K562 (cell line): ENCODE measurements around the gene WDFY2. TPM values are rescaled to one million over a fixed set of nuclear protein-coding genes. Genes with fewer than 3 reads are reported as not detected.

ENCODE experiments used
- ATAC-seq: fragments of 200-7000 bp; cut with Tn5 transposase; 3 replicates; pipeline ENCODE4 v1.9.1; 2020; ENCODE audit warnings: moderate library complexity
- BruUV-seq: library from RNA; stranded (reverse); fragments of 400-500 nt; replicated peaks from 2 replicates; lab custom pipeline; 2021; lab: Mats Ljungman, UMichigan
- CTCF ChIA-PET: fragments of 300-600 bp; formaldehyde crosslinking; extraction: SDS; loops from one replicate; lab custom pipeline; 2021; ENCODE audit warnings: low intra/inter-chr PET ratio; lab: Yijun Ruan, JAX
- POLR2A ChIA-PET: fragments of 300-600, 350-650 bp; sonication (Branson Sonifier 250); formaldehyde crosslinking; extraction: SDS; loops from one replicate; lab custom pipeline; 2021; ENCODE audit warnings: antibody characterized with exemption, inconsistent platforms; lab: Yijun Ruan, JAX
- DNase-seq, 4 experiments: peaks; one replicate each; pipeline versions ENCODE4 v3.0.0 to v3.0.0-alpha.2; 2011 to 2018; ENCODE audit warnings: low spot score in 3 of 4, mixed read lengths in 3 of 4; ENCODE audit errors: extremely low read depth in 1 of 4
- FAIRE-seq: peaks from 2 replicates; lab custom pipeline; 2011; peaks lifted over from hg19 to GRCh38; lab: Jason Lieb, UNC
- H2AFZ ChIP-seq: 2 replicates; pipeline ENCODE4 v1.6.0; 2011; ENCODE audit warnings: low read depth, low read length, control low read depth, inconsistent platforms
- H3K27ac ChIP-seq: fragments of 200-600 bp; 3 replicates; pipeline ENCODE4 v1.8.0; 2011; ENCODE audit warnings: low read depth, mild to moderate bottlenecking, control low read depth, inconsistent platforms, low read length, moderate library complexity, mixed read lengths; ENCODE audit errors: extremely low read depth
- H3K27me3 ChIP-seq, 2 experiments: fragments of 300-600 bp in 1 of 2; 2 replicates in 1 of 2; 3 replicates in 1 of 2; pipeline versions ENCODE4 v1.6.0 to v1.8.0; 2011; ENCODE audit warnings: inconsistent platforms in 2 of 2, low read length in 2 of 2, mild to moderate bottlenecking in 1 of 2, mixed read lengths in 1 of 2, moderate library complexity in 1 of 2; ENCODE audit not compliant: control insufficient read depth in 2 of 2, insufficient read depth in 2 of 2
- H3K36me3 ChIP-seq: fragments of 300-600 bp; 3 replicates; pipeline ENCODE4 v1.8.0; 2011; ENCODE audit warnings: mild to moderate bottlenecking, low read length, inconsistent platforms; ENCODE audit not compliant: control insufficient read depth, insufficient read depth
- H3K4me1 ChIP-seq, 2 experiments: fragments of 200-600 bp in 1 of 2; replicated peaks in 1 of 2; 2 replicates in 1 of 2; 3 replicates in 1 of 2; pipeline versions ENCODE4 v1.5.1 to v1.8.0; 2011; ENCODE audit warnings: inconsistent platforms in 2 of 2, low read length in 2 of 2, mild to moderate bottlenecking in 1 of 2, mixed read lengths in 1 of 2, moderate library complexity in 1 of 2; ENCODE audit not compliant: control insufficient read depth in 2 of 2, insufficient read depth in 2 of 2
- H3K4me2 ChIP-seq: 2 replicates; pipeline ENCODE4 v1.6.1; 2011; ENCODE audit warnings: low read length, control low read depth, inconsistent platforms, mixed read lengths; ENCODE audit not compliant: insufficient read depth
- H3K4me3 ChIP-seq: fragments of 200-600 bp; sonication (generic), shearing (Covaris generic); 2 replicates; pipeline ENCODE4 v1.5.1; 2016; ENCODE audit warnings: control low read depth, inconsistent platforms
- H3K79me2 ChIP-seq: fragments of 200-600 bp; 3 replicates; pipeline ENCODE4 v1.8.0; 2011; ENCODE audit warnings: low read length, inconsistent platforms; ENCODE audit not compliant: control insufficient read depth, insufficient read depth
- H3K9ac ChIP-seq, 2 experiments: 2 replicates each; pipeline versions ENCODE4 v1.6.0 to v1.6.1; 2011; ENCODE audit warnings: low read depth in 2 of 2, low read length in 2 of 2, control low read depth in 1 of 2, inconsistent platforms in 1 of 2, mild to moderate bottlenecking in 1 of 2, mixed read lengths in 1 of 2; ENCODE audit not compliant: insufficient read depth in 1 of 2
- H3K9me1 ChIP-seq: one replicate; pipeline ENCODE4 v1.6.0; 2011; ENCODE audit warnings: inconsistent platforms, mild to moderate bottlenecking, low read length, moderate library complexity; ENCODE audit not compliant: control insufficient read depth, insufficient read depth
- H3K9me3 ChIP-seq: replicated peaks from 2 replicates; pipeline ENCODE4 v1.5.1; 2011; ENCODE audit warnings: low read depth, low read length, inconsistent platforms; ENCODE audit not compliant: control insufficient read depth, insufficient read depth
- H4K20me1 ChIP-seq: replicated peaks from 2 replicates; pipeline ENCODE4 v1.6.1; 2011; ENCODE audit warnings: low read length, inconsistent platforms, mixed read lengths; ENCODE audit not compliant: control insufficient read depth, insufficient read depth
- BCOR ChIP-seq: fragments of 450-650 bp; IDR thresholded peaks from 2 replicates; pipeline ENCODE4 v1.6.1; 2016
- GTF2B ChIP-seq: IDR thresholded peaks from 2 replicates; pipeline ENCODE4 v1.6.1; 2011; ENCODE audit not compliant: insufficient read length; ENCODE audit errors: extremely low read depth
- KLF16 ChIP-seq: IDR thresholded peaks from 2 replicates; pipeline ENCODE4 v1.6.1; 2016; ENCODE audit warnings: antibody characterized with exemption
- RUNX1 ChIP-seq: sonication (generic); IDR thresholded peaks from 2 replicates; pipeline ENCODE4 v1.6.1; 2016; ENCODE audit warnings: antibody characterized with exemption, low read depth
- TEAD4 ChIP-seq, 2 experiments: sonication (generic) in 1 of 2; formaldehyde crosslinking in 1 of 2; IDR thresholded peaks; 2 replicates each; pipeline versions ENCODE4 v1.6.1 to v1.8.0; 2012 to 2022; ENCODE audit warnings: borderline replicate concordance in 1 of 2, inconsistent platforms in 1 of 2, low read length in 1 of 2, mild to moderate bottlenecking in 1 of 2, missing genetic modification reagents in 1 of 2
- TOE1 ChIP-seq, 2 experiments: fragments of 450-650 bp in 1 of 2; sonication (generic) in 1 of 2; formaldehyde crosslinking in 1 of 2; IDR thresholded peaks; 2 replicates each; pipeline versions ENCODE4 v1.7.1 to v1.8.0; 2016 to 2022; ENCODE audit warnings: borderline replicate concordance in 2 of 2, mild to moderate bottlenecking in 2 of 2, antibody characterized with exemption in 1 of 2, inconsistent platforms in 1 of 2, low read depth in 1 of 2, missing genetic modification reagents in 1 of 2, moderate library complexity in 1 of 2
- WHSC1 ChIP-seq: IDR thresholded peaks from one replicate; pipeline ENCODE4 v1.6.1; 2012; ENCODE audit warnings: low read length, control low read depth, inconsistent platforms
- ZBTB17 ChIP-seq: fragments of 450-650 bp; formaldehyde crosslinking; IDR thresholded peaks from 2 replicates; pipeline ENCODE4 v1.4.0; 2020; ENCODE audit warnings: mild to moderate bottlenecking
- ZNF12 ChIP-seq: sonication (generic); formaldehyde crosslinking; IDR thresholded peaks from 2 replicates; pipeline ENCODE4 v1.4.0; 2020; ENCODE audit warnings: mild to moderate bottlenecking, missing genetic modification reagents
- ZNF76 ChIP-seq: fragments of 250-450 bp; sonication (Bioruptor Pico); IDR thresholded peaks from 2 replicates; pipeline ENCODE4 v1.4.0; 2020; ENCODE audit warnings: mild to moderate bottlenecking, moderate library complexity, borderline replicate concordance
- WGBS: fragments of 100-300 bp; shearing (Covaris generic); methylation state at CpG from one replicate; pipeline ENCODE4 v1.1.6; 2016; ENCODE audit warnings: low coverage, mixed read lengths; ENCODE audit not compliant: insufficient coverage; ENCODE audit errors: missing lambda C conversion rate; 5-methylcytosine and 5-hydroxymethylcytosine counted together
- in situ Hi-C: fragments of 300-500 bp; cut with MboI; formaldehyde crosslinking; loops from 4 replicates; pipeline ENCODE4 v1.15.0; 2018; ENCODE audit warnings: inconsistent platforms, mixed read lengths
- intact Hi-C: fragments of 100-400 bp; cut with micrococcal nuclease; formaldehyde crosslinking; loops from 2 replicates; pipeline ENCODE4 v1.14.2; 2022
- polyA plus RNA-seq, 8 experiments: library from polyadenylated mRNA; depleted of rRNA in 4 of 8; stranded (reverse) in 5 of 8; unstranded in 3 of 8; fragments of >200 nt; fragmentation: Nextera tagmentation in 2 of 8; fragmentation: Illumina TruSeq in 1 of 8; extraction: Ambion mirVana in 2 of 8; extraction: Trizol in 1 of 8; gene quantifications; 2 replicates each; pipeline versions ENCODE4 v1.2.1 to v1.2.3, GENCODE V29; 2011 to 2014; ENCODE audit warnings: inconsistent platforms in 1 of 8, missing spikeins in 1 of 8
- total RNA-seq, 7 experiments: library from RNA; depleted of rRNA in 6 of 7; stranded (reverse); fragments of >200 nt in 6 of 7; fragmentation: Illumina TruSeq in 2 of 7; extraction: Trizol in 2 of 7; gene quantifications; 2 replicates each; pipeline versions ENCODE4 v1.2.1 to v1.2.3, GENCODE V29; 2011 to 2021; ENCODE audit warnings: low replicate concordance in 1 of 7
- TF ChIP-seq, protein P1 (sequence below): fragments of 450-650 bp; IDR thresholded peaks from 2 replicates; pipeline ENCODE4 v1.7.0; 2016; ENCODE audit warnings: borderline replicate concordance
- TF ChIP-seq, protein P2 (sequence below): fragments of 250-450 bp; sonication (Bioruptor Pico); IDR thresholded peaks from 2 replicates; pipeline ENCODE4 v1.9.0; 2021; ENCODE audit warnings: mild to moderate bottlenecking, inconsistent platforms
- TF ChIP-seq, protein P3 (sequence below): fragments of 450-650 bp; formaldehyde crosslinking; IDR thresholded peaks from 2 replicates; pipeline ENCODE4 v1.4.0; 2022; ENCODE audit warnings: missing genetic modification characterization

Gene WDFY2
- total and polyA plus RNA-seq, 9 of the 15 experiments (the other 6 are each of a cell fraction or from before 2014, with no cell fraction given), result 0.66 to 6.4 (median 4.4) TPM

DNA sequence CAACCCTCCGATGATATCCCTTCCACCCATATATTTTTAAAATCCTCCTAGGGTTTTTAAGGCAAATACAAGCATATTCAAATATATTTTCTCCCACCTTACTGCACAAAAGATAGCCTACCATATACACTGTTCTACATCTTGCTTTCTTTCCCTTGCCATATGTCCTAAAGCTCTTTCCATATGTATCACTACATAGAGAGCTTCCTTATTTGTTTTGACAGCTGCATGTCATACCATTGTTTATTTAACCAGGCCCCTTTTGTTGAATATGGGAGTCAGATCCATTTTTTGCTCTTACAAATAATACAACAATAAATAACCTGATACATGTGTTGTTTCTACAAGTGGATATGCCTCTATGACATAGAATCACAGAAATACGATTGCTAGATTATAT is 32.8 kb upstream of the WDFY2 start:
- H2AFZ ChIP-seq, result no peak overlapping the region
- H3K79me2 ChIP-seq, result no peaks in the 10 kb centered on the region
- H3K27ac ChIP-seq, result no peak overlapping the region
- in situ Hi-C loops, result no loop called here
- intact Hi-C loops, result no loop called here
- no peak overlapping the region for H3K4me2 ChIP-seq
- FAIRE-seq (no peak), ATAC-seq (no peak), DNase-seq (no peak)
- H3K4me1 ChIP-seq, result peaks cover 0 to 6% of the 10 kb centered on the region in 2 experiments; a peak in 4 of 5 replicates
- BruUV-seq, result no TSS peak
- POLR2A ChIA-PET, result no interaction called here
- H3K27me3 ChIP-seq, result no peaks in the 10 kb centered on the region
- H3K36me3 ChIP-seq, result no peaks in the 10 kb centered on the region
- 52% methylated on average over 2 of the region's 2 CpGs for WGBS
- H3K9ac ChIP-seq, result no peak overlapping the region
- no peaks in the 10 kb centered on the region for H4K20me1 ChIP-seq
- TF ChIP-seq, protein P1, sequence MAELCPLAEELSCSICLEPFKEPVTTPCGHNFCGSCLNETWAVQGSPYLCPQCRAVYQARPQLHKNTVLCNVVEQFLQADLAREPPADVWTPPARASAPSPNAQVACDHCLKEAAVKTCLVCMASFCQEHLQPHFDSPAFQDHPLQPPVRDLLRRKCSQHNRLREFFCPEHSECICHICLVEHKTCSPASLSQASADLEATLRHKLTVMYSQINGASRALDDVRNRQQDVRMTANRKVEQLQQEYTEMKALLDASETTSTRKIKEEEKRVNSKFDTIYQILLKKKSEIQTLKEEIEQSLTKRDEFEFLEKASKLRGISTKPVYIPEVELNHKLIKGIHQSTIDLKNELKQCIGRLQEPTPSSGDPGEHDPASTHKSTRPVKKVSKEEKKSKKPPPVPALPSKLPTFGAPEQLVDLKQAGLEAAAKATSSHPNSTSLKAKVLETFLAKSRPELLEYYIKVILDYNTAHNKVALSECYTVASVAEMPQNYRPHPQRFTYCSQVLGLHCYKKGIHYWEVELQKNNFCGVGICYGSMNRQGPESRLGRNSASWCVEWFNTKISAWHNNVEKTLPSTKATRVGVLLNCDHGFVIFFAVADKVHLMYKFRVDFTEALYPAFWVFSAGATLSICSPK, result no peak
- TF ChIP-seq ZNF76 (CRISPR knock-in tag) (no peak), ZBTB17 (no peak), BCOR (no peak), ZNF12 (CRISPR knock-in tag) (no peak), RUNX1 (no peak), GTF2B (no peak), TOE1 (IDR thresholded peaks at IDR 0.05; ENCODE audit: borderline replicate concordance) (no peak), TOE1 (CRISPR knock-in tag; IDR thresholded peaks at IDR 0.05; ENCODE audit: borderline replicate concordance, low read depth) (no peak), WHSC1 (no peak), TEAD4 (IDR thresholded peaks at IDR 0.05; ENCODE audit: low read length) (no peak), TEAD4 (CRISPR knock-in tag; IDR thresholded peaks at IDR 0.05; ENCODE audit: borderline replicate concordance) (no peak), KLF16 (no peak)
- TF ChIP-seq, protein P2, sequence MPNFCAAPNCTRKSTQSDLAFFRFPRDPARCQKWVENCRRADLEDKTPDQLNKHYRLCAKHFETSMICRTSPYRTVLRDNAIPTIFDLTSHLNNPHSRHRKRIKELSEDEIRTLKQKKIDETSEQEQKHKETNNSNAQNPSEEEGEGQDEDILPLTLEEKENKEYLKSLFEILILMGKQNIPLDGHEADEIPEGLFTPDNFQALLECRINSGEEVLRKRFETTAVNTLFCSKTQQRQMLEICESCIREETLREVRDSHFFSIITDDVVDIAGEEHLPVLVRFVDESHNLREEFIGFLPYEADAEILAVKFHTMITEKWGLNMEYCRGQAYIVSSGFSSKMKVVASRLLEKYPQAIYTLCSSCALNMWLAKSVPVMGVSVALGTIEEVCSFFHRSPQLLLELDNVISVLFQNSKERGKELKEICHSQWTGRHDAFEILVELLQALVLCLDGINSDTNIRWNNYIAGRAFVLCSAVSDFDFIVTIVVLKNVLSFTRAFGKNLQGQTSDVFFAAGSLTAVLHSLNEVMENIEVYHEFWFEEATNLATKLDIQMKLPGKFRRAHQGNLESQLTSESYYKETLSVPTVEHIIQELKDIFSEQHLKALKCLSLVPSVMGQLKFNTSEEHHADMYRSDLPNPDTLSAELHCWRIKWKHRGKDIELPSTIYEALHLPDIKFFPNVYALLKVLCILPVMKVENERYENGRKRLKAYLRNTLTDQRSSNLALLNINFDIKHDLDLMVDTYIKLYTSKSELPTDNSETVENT (CRISPR knock-in tag), result no peak
- TF ChIP-seq, protein P3, sequence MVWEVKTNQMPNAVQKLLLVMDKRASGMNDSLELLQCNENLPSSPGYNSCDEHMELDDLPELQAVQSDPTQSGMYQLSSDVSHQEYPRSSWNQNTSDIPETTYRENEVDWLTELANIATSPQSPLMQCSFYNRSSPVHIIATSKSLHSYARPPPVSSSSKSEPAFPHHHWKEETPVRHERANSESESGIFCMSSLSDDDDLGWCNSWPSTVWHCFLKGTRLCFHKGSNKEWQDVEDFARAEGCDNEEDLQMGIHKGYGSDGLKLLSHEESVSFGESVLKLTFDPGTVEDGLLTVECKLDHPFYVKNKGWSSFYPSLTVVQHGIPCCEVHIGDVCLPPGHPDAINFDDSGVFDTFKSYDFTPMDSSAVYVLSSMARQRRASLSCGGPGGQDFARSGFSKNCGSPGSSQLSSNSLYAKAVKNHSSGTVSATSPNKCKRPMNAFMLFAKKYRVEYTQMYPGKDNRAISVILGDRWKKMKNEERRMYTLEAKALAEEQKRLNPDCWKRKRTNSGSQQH (CRISPR knock-in tag), result no peak
- H3K4me3 ChIP-seq, result no peak overlapping the region
- CTCF ChIA-PET, result interaction anchor here (0.6 kb wide), 1 partner anchor 97 kb away, joined by 4 read pairs; no protein-coding TSS in a partner anchor
- no peaks in the 10 kb centered on the region for H3K9me1 ChIP-seq
- no peaks in the 10 kb centered on the region for H3K9me3 ChIP-seq
